HepG2 (cell line): ENCODE data around the gene SLC45A3.

Experiments used
- CBFB ChIP-seq: sonication (generic); formaldehyde crosslinking; IDR thresholded peaks from 2 replicates; pipeline ENCODE4 v1.4.0; 2020; ENCODE audit warnings: missing genetic modification reagents
- CTCF ChIP-seq: sonication (generic); formaldehyde crosslinking; IDR thresholded peaks from 2 replicates; pipeline ENCODE4 v1.5.0; 2020; ENCODE audit warnings: mild to moderate bottlenecking, missing genetic modification reagents, moderate library complexity
- EP300 ChIP-seq, 3 experiments: sonication (generic) in 1 of 3; formaldehyde crosslinking in 1 of 3; IDR thresholded peaks; 2 replicates each; pipeline versions ENCODE4 v1.5.1 to v1.6.1; 2011 to 2020; ENCODE audit warnings: low read depth in 2 of 3, low read length in 2 of 3, borderline replicate concordance in 1 of 3, improper control_type of control experiment in 1 of 3, mild to moderate bottlenecking in 1 of 3, missing genetic modification reagents in 1 of 3, moderate library complexity in 1 of 3
- JUN ChIP-seq: sonication (generic); formaldehyde crosslinking; IDR thresholded peaks from 2 replicates; pipeline ENCODE4 v1.4.0; 2020; ENCODE audit warnings: mild to moderate bottlenecking, missing genetic modification reagents
- LCORL ChIP-seq, 2 experiments: fragments of 450-650 bp in 1 of 2; sonication (generic) in 1 of 2; formaldehyde crosslinking in 1 of 2; IDR thresholded peaks; 2 replicates each; pipeline versions ENCODE4 v1.5.0 to v1.6.1; 2017 to 2020; ENCODE audit warnings: antibody characterized with exemption in 1 of 2, missing genetic modification reagents in 1 of 2
- WIZ ChIP-seq: sonication (generic); formaldehyde crosslinking; IDR thresholded peaks from 2 replicates; pipeline ENCODE4 v1.5.1; 2020; ENCODE audit warnings: mild to moderate bottlenecking, missing genetic modification reagents
- YY1 ChIP-seq: IDR thresholded peaks from 2 replicates; pipeline ENCODE4 v1.6.1; 2011; ENCODE audit warnings: low read length, low read depth, moderate library complexity, mild to moderate bottlenecking; ENCODE audit not compliant: insufficient read depth, insufficient replicate concordance
- ZBTB20 ChIP-seq: sonication (generic); formaldehyde crosslinking; IDR thresholded peaks from 2 replicates; pipeline ENCODE4 v1.8.1; 2023; ENCODE audit warnings: missing genetic modification reagents, low read depth, mild to moderate bottlenecking, borderline replicate concordance
- ZNF121 ChIP-seq: sonication (generic); formaldehyde crosslinking; IDR thresholded peaks from 2 replicates; pipeline ENCODE4 v1.5.0; 2020; ENCODE audit warnings: mild to moderate bottlenecking, missing genetic modification reagents
- ZNF629 ChIP-seq: sonication (generic); formaldehyde crosslinking; conservative IDR thresholded peaks from 2 replicates; pipeline ENCODE4 v1.5.0; 2020; ENCODE audit warnings: missing genetic modification reagents

DNA sequence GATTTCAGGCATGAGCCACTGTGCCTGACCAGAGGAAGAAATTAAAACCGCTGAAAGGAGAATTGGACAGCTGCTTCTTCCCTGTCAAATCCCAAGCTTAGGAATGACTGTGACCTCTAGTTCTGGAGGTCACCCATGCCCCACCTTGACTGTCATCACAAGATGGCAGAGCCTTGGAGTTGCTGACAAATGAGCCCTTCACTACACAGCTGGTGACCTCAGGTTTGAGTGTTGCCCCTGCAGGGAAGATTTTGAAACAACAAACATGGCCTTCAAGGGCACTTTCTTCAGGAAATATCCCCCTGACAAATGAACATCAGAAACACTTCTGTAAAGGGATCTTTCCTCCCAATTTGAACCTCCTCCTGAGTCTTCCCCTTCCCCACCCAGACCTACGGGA is 6.9 kb upstream of the SLC45A3 start:
- no peak for TF ChIP-seq LCORL (IDR thresholded peaks at IDR 0.05)
- no peak for TF ChIP-seq LCORL (CRISPR knock-in tag; IDR thresholded peaks at IDR 0.05)
- no peak for TF ChIP-seq EP300 (IDR thresholded peaks at IDR 0.05; ENCODE audit: low read depth in 2 of 2, low read length in 2 of 2)
- TF ChIP-seq EP300 (CRISPR knock-in tag; IDR thresholded peaks at IDR 0.05; ENCODE audit: borderline replicate concordance), result no peak
- TF ChIP-seq CBFB (CRISPR knock-in tag), result no peak
- TF ChIP-seq WIZ (CRISPR knock-in tag), result no peak
- TF ChIP-seq YY1, result no peak
- TF ChIP-seq ZNF121 (CRISPR knock-in tag), result no peak
- no peak for TF ChIP-seq ZBTB20
- TF ChIP-seq ZNF629 (CRISPR knock-in tag), result no peak
- no peak for TF ChIP-seq JUN (CRISPR knock-in tag)
- TF ChIP-seq CTCF, result no peak
